ENCODE results near the gene GMEB2.
"Not testable (repeated sequence)": the region's sequence is repeated elsewhere in the genome, so short reads cannot be mapped to it uniquely, and the experiment has no call there.

GMEB2 gene

GRCh38 chr20:63657260-63657936 lies 30.5 kb upstream of the GMEB2 start:
- no peak for DNase-seq

DNA sequence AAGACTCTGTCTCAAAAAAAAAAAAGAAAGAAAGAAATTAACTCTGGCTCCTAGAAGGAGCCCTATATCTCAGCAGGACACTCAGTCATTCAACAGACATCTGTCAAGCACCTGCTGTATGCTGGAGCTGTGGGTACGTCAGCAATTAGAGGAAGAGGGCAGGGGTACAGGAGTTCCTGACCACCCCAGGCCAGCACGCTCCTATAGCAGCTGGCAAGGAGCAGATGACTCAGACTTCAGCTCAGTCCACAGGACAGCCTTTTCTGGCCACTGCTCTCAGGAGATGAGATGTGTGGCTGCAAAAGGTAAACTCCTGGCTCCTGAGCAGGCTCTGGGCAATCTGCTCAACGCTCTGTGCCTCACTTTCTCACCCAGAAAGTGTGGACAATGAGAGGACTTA lies 29.6 kb upstream of the GMEB2 start:
- DNase-seq, result no peak

DNA sequence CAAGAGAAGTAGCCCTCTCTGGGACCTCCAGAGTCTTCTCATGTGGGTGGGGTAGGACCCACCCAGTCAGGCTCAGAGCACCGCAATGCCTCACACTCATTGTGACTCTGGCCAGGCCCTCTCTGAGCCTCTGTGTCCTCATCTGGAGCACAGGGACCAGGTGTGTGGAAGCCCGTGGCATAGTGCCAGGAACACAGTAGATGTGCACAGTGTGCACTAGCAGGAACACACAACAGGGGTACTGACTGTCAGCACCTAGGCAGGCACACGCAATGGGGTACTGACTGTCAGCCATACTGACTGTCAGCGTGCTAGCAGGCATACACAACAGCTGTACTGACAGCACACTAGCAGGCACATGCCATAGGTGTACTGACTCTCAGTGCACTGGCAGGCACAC lies 28.3 kb upstream of the GMEB2 start:
- no peak for DNase-seq

- DNase-seq, result no peak
Measured at GRCh38 chr20:63653974-63654668, 27.2 kb upstream of the GMEB2 start.

- DNase-seq, result peak; percentile 50
Measured at GRCh38 chr20:63653041-63653973, 26.4 kb upstream of the GMEB2 start, which contains the start of gene STMN3. TSS of gene STMN3 (minus strand) at chr20:63653424. CDS start at chr20:63653345, 79 bp downstream.

DNA sequence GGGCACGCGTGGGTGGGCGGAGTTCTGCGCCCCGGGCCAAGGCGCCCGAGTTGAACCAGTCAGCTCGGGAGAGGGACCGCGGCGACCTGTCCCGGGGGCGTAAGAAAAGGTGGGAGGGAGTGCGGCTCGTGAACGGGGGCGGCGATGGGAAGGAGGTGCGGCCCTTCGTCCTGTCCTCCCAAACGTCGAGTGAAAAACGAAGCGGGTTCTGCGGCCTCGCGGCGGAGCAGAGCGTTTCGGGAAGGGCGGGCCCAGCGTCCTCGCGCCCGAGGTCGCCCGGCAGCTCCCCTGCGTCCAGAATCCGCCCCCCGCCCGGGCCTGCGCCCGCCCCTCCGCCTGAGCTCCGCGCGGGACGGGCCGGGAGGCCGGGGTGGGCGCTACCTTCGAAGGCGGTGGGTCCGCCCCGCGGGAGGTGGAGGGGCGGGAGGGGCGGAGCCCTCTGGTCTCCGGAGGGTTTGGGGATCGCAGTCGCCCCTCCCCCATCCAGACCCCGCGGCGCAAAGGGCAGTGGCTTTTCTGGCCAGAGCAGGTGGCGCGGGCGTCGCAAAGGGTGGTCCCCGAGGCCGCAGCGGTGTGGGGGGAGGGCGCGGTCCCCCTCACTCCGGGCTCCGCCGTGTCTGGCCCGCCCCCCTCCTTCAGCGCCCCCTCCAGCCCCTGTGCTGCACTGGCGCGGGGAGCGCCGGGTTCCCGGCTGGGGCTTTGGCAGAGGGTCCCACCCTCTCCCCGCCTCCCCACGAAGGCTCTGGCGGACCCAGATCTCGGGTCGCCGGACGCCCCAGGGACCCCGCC lies 25.5 kb upstream of the GMEB2 start:
- DNase-seq, result no peak

DNA sequence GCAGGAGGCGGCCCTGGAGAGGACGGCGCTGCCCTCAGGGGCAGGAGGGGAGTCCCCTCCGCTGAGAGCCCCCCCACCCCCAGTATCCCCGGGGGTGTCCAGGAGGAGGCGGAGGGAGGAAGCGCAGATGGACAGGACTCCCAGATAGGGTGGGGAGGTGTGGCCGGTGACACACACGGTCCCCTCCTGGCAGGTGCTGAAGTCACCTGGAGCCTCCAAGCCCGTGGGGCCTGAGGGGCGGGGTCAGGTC lies 25.0 kb upstream of the GMEB2 start:
- no peak for DNase-seq

GRCh38 chr20:63650486-63650885 lies 23.6 kb upstream of the GMEB2 start:
- not testable (repeated sequence) for DNase-seq

DNA sequence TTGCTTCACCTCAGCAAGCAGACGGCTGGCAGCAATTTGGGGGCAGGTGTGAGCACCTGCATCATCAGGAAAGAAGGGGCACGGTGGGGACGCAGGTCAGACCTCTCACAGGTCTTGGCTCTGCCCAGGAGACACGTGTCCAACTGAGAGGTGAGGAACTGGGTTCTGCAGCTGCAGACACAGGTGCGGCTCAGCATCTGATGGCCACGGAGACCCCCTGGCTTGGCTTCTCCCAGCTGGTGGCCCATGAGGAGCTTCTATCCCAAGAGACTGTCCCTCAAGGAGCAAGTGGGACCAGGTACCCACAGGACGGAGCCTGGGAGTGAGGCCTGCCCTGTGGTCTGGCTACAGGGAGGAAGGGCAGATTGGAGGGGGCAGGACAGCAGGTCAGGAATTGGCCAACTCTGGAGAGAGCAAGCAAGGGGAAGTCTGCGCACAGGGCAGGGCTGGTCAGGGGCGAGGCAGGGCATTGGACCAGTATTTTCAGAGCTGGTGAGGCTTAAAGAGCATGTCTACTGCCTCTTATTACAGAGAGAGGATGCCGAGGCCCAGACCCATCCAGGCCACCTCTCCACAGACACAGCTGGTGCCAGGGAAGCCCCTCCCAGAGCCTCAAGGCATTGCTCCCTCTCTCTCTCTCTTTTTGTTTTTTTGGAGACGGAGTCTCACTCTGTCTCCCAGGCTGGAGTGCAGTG lies 22.1 kb upstream of the GMEB2 start:
- no peak for DNase-seq

GRCh38 chr20:63648190-63648589 lies 21.3 kb upstream of the GMEB2 start:
- DNase-seq, result no peak

DNA sequence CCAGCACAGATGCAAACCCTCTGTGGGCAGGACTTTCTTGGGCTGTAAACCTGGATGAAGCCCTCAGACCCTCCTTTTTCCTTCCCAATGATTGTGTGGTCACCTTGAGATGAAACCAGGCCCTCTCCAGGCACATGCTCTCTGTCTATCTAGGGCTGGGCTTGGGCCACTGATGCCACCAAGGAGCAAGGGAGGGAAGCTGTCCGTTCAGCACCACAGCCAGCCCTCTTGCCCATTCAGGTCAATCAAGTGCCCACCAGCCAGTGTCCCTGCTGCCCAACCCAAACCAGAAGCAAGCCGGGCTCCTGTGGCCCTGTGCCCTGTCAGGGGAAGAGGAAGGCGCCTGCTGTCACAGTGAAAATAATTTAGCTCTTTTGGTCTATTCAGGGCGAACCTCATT lies 18.3 kb upstream of the GMEB2 start:
- no peak for DNase-seq

GRCh38 chr20:63643946-63644345 lies 17.0 kb upstream of the GMEB2 start:
- DNase-seq, result no peak

DNA sequence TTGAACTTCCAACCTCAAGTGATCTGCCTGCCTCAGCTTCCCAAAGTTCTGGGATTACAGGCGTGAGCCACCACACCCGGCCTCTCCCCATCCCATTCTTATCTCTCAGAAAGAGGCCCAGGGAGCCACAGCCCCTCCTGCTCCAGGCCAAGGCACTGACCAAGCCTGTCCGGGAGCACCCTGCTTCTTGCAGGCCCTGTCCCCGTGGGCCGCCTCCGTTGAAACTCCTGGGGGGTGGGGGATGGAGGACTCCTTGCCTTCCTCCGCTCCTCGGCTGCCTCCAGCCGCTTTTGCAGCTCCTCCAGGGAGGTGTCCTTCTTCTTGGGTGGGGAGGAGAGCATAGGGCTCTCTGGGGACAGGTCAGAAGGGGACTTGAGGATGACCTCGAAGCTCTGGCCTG lies 16.6 kb upstream of the GMEB2 start:
- DNase-seq, result no peak

- no peak for DNase-seq
Measured at GRCh38 chr20:63642527-63643247, 15.8 kb upstream of the GMEB2 start.

DNA sequence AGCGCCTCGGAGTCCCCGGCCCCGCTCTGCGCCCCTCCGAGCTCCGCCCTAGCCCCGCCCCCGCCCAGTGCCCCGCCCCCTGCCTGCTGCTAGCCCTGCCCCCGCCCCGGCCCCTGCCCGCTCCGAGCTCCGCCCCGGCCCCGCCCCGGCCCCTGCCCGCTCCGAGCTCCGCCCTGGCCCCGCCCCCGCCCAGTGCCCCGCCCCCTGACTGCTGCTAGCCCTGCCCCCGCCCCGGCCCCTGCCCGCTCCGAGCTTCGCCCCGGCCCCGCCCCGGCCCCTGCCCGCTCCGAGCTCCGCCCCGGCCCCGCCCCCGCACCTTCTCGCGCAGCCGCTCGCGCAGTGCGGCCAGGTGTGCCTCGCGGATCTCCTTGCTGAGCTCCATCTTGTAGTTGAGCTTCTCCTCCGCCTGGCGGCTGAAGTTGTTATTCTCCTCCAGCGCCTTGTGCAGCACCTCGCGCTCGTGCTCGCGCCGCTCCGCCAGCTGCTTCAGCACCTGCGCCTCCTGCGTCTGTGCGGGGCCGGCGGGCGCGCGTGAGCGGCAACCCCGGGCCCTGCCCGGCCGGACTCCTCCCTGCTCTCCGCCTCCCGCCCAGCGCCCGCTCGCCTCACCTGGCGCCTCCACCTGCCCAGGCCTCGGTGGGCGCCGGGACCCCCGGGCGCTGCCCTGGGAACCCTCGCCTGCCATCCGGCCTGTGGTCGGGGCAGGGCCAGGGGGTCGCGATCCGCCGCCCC lies 15.1 kb upstream of the GMEB2 start:
- peak; percentile 98 for DNase-seq

DNA sequence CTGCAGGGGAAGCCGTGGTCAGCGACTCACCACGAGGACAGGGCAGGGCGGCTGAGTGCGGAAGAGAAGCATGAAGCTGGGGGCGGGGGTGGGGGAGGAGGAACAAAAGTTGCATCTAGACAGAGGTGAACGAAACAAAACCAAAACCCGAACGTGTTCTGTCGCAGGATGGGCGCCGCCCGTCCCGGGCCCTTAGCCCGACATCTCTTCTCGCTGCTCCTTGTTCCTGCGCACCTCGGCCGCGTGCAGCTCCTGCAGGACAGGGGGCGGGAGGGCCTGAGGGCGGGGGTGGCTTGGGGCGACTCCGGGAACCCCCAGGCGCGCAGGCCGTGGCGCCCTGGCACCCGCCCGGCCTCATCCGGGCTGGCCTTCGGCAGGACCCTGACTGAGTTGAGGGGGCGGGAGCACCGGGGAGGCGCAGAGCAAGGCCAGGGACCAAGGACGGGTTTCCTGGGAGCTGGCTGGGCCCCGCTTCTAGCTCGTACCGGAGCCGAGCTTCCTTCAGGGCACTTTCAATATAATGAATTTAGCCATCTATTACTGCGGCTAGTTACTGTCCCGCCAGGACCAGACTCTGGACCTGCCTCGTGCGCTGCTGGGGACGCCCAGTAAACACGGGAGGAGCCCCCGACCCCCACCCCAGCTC lies 14.4 kb upstream of the GMEB2 start:
- no peak for DNase-seq

GRCh38 chr20:63640686-63641085 lies 13.8 kb upstream of the GMEB2 start:
- DNase-seq, result not testable (repeated sequence)

- no peak for DNase-seq
Measured at GRCh38 chr20:63640086-63640485, 13.2 kb upstream of the GMEB2 start.

GRCh38 chr20:63639093-63639975 lies 12.4 kb upstream of the GMEB2 start:
- no peak for DNase-seq

Data from activated T-cell treated with anti-CD3 and anti-CD28 coated beads for 4 hours (primary cell).